Testis (tissue), 2 donors: ENCODE measurements around the gene ASIC2.

Experiments used
- POLR2A ChIP-seq: fragments of 450-650 bp; IDR thresholded peaks from one replicate; pipeline ENCODE4 v1.6.1; 2017; ENCODE audit warnings: antibody characterized with exemption, mild to moderate bottlenecking, moderate library complexity
- TF ChIP-seq, protein P1 (sequence below), 3 experiments: fragments of 450-650 bp in 2 of 3; fragments of 200-600 bp in 1 of 3; sonication (generic) in 1 of 3; IDR thresholded peaks; one replicate each; pipeline ENCODE4 v1.5.1; 2016 to 2019; ENCODE audit warnings: antibody characterized with exemption in 3 of 3, mild to moderate bottlenecking in 2 of 3, moderate library complexity in 1 of 3

DNA sequence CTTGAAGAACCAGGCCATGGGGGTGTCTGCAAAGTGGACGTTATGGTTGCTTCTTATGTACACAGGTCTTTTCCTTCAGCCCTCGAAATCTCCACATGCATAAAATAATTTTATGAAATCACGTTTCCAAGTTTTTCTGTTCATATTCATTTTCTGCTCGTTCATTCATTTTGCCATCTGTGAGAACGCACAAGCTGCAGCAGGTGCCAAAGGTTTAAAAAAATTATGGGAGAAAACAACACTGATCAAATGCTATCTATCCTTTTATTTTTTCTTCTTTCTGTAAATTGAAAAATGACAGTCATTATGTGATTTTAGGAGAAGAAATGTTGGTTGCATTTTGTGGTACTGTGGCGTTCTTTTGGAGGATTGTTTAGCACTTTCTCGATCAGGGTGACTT, 285.9 kb downstream of the ASIC2 start:
- TF ChIP-seq, protein P1, sequence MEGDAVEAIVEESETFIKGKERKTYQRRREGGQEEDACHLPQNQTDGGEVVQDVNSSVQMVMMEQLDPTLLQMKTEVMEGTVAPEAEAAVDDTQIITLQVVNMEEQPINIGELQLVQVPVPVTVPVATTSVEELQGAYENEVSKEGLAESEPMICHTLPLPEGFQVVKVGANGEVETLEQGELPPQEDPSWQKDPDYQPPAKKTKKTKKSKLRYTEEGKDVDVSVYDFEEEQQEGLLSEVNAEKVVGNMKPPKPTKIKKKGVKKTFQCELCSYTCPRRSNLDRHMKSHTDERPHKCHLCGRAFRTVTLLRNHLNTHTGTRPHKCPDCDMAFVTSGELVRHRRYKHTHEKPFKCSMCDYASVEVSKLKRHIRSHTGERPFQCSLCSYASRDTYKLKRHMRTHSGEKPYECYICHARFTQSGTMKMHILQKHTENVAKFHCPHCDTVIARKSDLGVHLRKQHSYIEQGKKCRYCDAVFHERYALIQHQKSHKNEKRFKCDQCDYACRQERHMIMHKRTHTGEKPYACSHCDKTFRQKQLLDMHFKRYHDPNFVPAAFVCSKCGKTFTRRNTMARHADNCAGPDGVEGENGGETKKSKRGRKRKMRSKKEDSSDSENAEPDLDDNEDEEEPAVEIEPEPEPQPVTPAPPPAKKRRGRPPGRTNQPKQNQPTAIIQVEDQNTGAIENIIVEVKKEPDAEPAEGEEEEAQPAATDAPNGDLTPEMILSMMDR (IDR thresholded peaks at IDR 0.05) = no peak
- TF ChIP-seq POLR2A = no peak
